NCI-H69 (cell line): ENCODE results near the gene OSBPL8.

Source experiments
- DNase-seq: peaks from one replicate; lab custom pipeline; 2025; lab: John Stamatoyannopoulos, UW

OSBPL8 gene

GRCh38 chr12:76303365-76303764 is 256.2 kb downstream of the OSBPL8 start:
- DNase-seq: no peak
